ENCODE data around the gene MAPK1.

- TF ChIP-seq CTCF (IDR thresholded peaks at IDR 0.05): no peak
- TF ChIP-seq POLR2A (IDR thresholded peaks at IDR 0.05): no peak
These were observed 115.2 kb downstream of the MAPK1 start for GRCh38 chr22:21752276-21752675.
